DND-41 (cell line): Measurements from ENCODE around the gene FBXW2.

Experiments
- ATAC-seq: fragments of 200-7000 bp; cut with Tn5 transposase; 3 replicates; pipeline ENCODE4 v1.9.1; 2021; ENCODE audit warnings: low read depth; ENCODE audit not compliant: insufficient read depth
- DNase-seq: peaks from one replicate; pipeline ENCODE4 v3.0.0-alpha.2; 2020
- H2AFZ ChIP-seq: 2 replicates; pipeline ENCODE4 v1.6.0; 2012; ENCODE audit warnings: low read depth, low read length
- H3K27ac ChIP-seq: 2 replicates; pipeline ENCODE4 v1.5.1; 2012; ENCODE audit warnings: low read length, inconsistent platforms
- H3K27me3 ChIP-seq: fragments of 200-600 bp; sonication (generic); 2 replicates; pipeline ENCODE4 v1.6.0; 2012; ENCODE audit warnings: low read length, mild to moderate bottlenecking, inconsistent platforms; ENCODE audit not compliant: insufficient read depth, poor library complexity
- H3K36me3 ChIP-seq: 2 replicates; pipeline ENCODE4 v1.5.1; 2012; ENCODE audit warnings: low read length, inconsistent platforms; ENCODE audit not compliant: insufficient read depth
- H3K4me1 ChIP-seq: 2 replicates; pipeline ENCODE4 v1.5.1; 2012; ENCODE audit warnings: mild to moderate bottlenecking, low read length; ENCODE audit not compliant: insufficient read depth
- H3K4me2 ChIP-seq: 2 replicates; pipeline ENCODE4 v1.6.0; 2012; ENCODE audit warnings: mild to moderate bottlenecking, moderate library complexity, low read length, inconsistent platforms; ENCODE audit not compliant: insufficient read depth
- H3K4me3 ChIP-seq, 2 experiments: fragments of 200-600 bp in 1 of 2; shearing (Covaris generic) in 1 of 2; 2 replicates each; pipeline ENCODE4 v1.5.1; 2012 to 2016; ENCODE audit warnings: inconsistent platforms in 2 of 2, low read length in 2 of 2, mild to moderate bottlenecking in 2 of 2, low read depth in 1 of 2, moderate library complexity in 1 of 2
- H3K79me2 ChIP-seq: 2 replicates; pipeline ENCODE4 v1.6.0; 2012; ENCODE audit warnings: low read length, inconsistent platforms; ENCODE audit not compliant: insufficient read depth
- H3K9ac ChIP-seq: 2 replicates; pipeline ENCODE4 v1.6.0; 2012; ENCODE audit warnings: low read depth, mild to moderate bottlenecking, inconsistent platforms, low read length, moderate library complexity
- H3K9me3 ChIP-seq: 2 replicates; pipeline ENCODE4 v1.5.1; 2012; ENCODE audit warnings: low read length, moderate library complexity, mild to moderate bottlenecking, inconsistent platforms; ENCODE audit not compliant: insufficient read depth, severe bottlenecking
- H4K20me1 ChIP-seq: 2 replicates; pipeline ENCODE4 v1.6.0; 2012; ENCODE audit warnings: low read length; ENCODE audit not compliant: insufficient read depth
- CTCF ChIP-seq: IDR thresholded peaks from 2 replicates; pipeline ENCODE4 v1.5.1; 2012; ENCODE audit warnings: borderline replicate concordance, low read length, moderate library complexity, mild to moderate bottlenecking; ENCODE audit not compliant: poor library complexity, severe bottlenecking; ENCODE audit errors: extremely low read depth
- EZH2 ChIP-seq: IDR thresholded peaks from 3 replicates; pipeline ENCODE4 v1.6.1; 2012; ENCODE audit warnings: borderline replicate concordance, low read depth, mild to moderate bottlenecking, moderate library complexity, low read length, inconsistent platforms; ENCODE audit not compliant: severe bottlenecking

FBXW2 gene

DNA sequence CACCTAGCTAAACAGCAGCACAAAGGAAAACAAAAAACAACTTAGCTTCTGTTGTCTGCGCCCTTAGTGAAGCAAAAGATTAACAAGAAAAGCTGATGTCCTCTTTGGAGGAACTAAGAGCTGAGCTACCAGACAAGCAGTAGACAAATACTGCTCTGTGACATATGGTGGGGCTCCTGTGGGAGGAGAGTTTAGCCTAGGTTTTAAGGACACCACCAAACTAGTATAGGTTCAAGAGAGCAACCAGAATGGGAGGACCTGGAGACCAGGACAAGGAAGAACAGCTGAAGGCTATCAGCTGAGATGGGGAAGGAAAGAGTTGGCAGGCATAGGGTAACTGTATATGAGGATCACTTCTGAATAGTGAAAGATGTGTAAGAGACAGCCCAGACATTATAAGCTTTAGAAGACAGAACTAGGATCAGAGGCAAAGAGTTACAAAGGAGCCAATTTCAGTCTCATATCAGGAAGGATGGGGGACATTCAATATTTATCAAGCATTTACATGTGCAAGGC, 27.2 kb downstream of the FBXW2 start:
- Histone ChIP-seq H3K4me1 (no peaks in the 10 kb centered on the region), H3K27me3 (no peaks in the 10 kb centered on the region), H3K4me3 (no peak overlapping the region), H4K20me1 (no peaks in the 10 kb centered on the region), H3K9ac (no peak overlapping the region), H3K79me2 (no peaks in the 10 kb centered on the region), H3K4me2 (no peak overlapping the region), H3K9me3 (no peaks in the 10 kb centered on the region), H3K36me3 (peaks cover 79% of the 10 kb centered on the region), H2AFZ (no peak overlapping the region), H3K27ac (no peak overlapping the region)
- DNase-seq (no peak), ATAC-seq (no peak)
- TF ChIP-seq EZH2: no peak
- no peak for TF ChIP-seq CTCF

DNA sequence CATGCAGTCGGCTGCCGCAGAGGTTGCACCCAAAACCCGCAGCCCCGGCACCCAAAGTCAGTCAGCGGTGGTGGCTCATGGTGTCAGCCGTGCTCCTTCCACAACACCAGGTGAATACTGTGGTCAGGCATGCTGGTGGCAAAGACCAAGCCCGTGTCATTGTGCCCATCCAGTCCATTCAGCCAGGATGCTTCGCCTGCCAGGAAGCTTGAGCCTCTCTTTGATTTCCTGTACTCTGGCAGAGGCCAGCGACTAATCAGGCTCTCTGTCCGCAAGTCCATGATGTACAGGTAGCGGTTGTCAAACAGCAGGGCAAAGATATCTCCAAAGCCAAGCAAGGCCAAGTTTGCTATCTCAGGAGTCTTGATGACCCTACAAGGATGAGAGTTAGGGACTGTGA, 28.7 kb downstream of the FBXW2 start:
- Histone ChIP-seq H3K27me3 (no peaks in the 10 kb centered on the region), H2AFZ (no peak overlapping the region), H3K4me3 (no peak overlapping the region), H3K4me1 (no peaks in the 10 kb centered on the region), H3K9ac (no peak overlapping the region), H3K27ac (no peak overlapping the region), H3K79me2 (no peaks in the 10 kb centered on the region), H3K9me3 (no peaks in the 10 kb centered on the region), H4K20me1 (no peaks in the 10 kb centered on the region), H3K36me3 (peaks cover 79% of the 10 kb centered on the region), H3K4me2 (no peak overlapping the region)
- ATAC-seq (no peak), DNase-seq (no peak)
- TF ChIP-seq EZH2 (no peak), CTCF (no peak)

DNA sequence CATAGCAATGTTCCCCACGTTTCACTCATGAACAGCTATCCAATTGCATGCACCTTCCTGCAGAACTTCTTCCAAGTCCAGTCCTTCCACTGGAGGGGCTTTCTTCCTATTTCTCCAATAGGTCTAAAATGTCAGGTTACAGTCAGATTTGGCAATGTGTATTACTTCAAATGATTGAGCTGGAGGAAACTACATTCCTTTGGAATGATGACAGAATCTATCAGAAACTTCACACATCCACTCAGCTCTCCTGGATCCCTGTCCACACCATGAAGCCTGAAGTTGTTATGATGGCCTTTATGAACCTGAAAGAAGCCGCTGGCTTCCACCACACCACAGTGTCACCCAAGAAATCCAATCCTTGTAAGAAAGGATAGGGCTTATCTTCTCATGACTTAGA, 32.2 kb downstream of the FBXW2 start:
- Histone ChIP-seq H3K4me3 (no peak overlapping the region), H3K4me2 (no peak overlapping the region), H3K9ac (no peak overlapping the region), H4K20me1 (0 out of 2 replicates have a peak, but pooled peaks cover 2% of the 10 kb centered on the region), H2AFZ (no peak overlapping the region), H3K27me3 (no peaks in the 10 kb centered on the region), H3K4me1 (no peaks in the 10 kb centered on the region), H3K36me3 (peaks cover 52% of the 10 kb centered on the region), H3K79me2 (no peaks in the 10 kb centered on the region), H3K27ac (no peak overlapping the region), H3K9me3 (no peaks in the 10 kb centered on the region)
- DNase-seq: no peak
- ATAC-seq: no peak
- TF ChIP-seq EZH2: no peak
- TF ChIP-seq CTCF: no peak

DNA sequence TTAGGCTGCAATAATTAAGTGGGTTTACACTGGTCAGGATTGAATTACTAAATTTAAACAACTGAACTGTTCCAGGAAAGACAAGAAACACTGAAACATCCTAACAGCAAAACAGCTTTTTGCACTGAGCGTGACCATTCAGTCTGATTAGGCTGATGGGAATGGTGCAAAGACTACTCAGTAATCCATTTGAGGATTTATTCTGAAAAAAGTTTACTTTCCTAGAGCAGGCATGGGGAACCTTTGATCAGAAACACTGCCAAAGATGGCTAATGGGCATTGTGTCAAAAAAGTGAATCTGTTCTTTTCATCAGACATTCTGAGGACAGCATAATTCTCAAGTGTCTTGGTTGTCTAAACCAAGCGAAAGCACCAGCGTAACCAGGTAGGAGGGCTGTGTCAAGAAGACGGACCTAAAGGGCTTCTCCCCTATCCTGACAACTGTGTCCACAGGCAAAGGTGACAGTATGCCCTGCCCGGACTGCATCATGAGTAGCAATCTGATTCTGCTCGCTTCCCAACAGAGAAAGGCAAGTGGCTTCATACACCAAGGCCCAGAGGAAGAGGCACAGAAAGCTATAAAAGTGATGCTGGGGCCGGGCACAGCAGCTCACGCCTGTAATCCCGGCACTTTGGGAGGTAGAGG, 33.3 kb downstream of the FBXW2 start:
- Histone ChIP-seq H4K20me1 (0 out of 2 replicates have a peak, but pooled peaks cover 3% of the 10 kb centered on the region), H3K27ac (no peak overlapping the region), H3K4me2 (no peak overlapping the region), H3K9me3 (no peaks in the 10 kb centered on the region), H3K4me3 (no peak overlapping the region), H2AFZ (no peak overlapping the region), H3K9ac (no peak overlapping the region), H3K36me3 (peaks cover 51% of the 10 kb centered on the region), H3K4me1 (no peaks in the 10 kb centered on the region), H3K27me3 (no peaks in the 10 kb centered on the region), H3K79me2 (no peaks in the 10 kb centered on the region)
- ATAC-seq: no peak
- no peak for DNase-seq
- TF ChIP-seq CTCF (no peak), EZH2 (no peak)
